Body of pancreas (tissue), 4 donors: ENCODE measurements around the gene ANKRD28. TPM values are rescaled to one million over a fixed set of nuclear protein-coding genes. Genes with fewer than 3 reads are reported as not detected.
A peak's percentile ranks its signal among the peaks of the same experiment; 100 is the strongest.
"Not testable (repeated sequence)": the region's sequence is repeated elsewhere in the genome, so short reads cannot be mapped to it uniquely, and the experiment has no call there.

Experiments used
- ATAC-seq: fragments of 150-250 bp; one replicate; pipeline ENCODE4 v1.9.1; 2016
- DNase-seq, 4 donors: peaks; one replicate each; pipeline ENCODE4 v3.0.0-alpha.2; 2019
- H3K27ac ChIP-seq, 4 donors: fragments of 200-600 bp; sonication (generic); 1 replicate in 3 of 4; 2 replicates in 1 of 4; pipeline versions ENCODE4 v1.5.1 to v1.6.1; 2016 to 2019; ENCODE audit warnings: mild to moderate bottlenecking in 1 of 4, mixed read lengths in 1 of 4, moderate library complexity in 1 of 4
- H3K27me3 ChIP-seq, 2 donors: fragments of 200-600 bp; sonication (generic); one replicate each; pipeline ENCODE4 v1.6.0; 2016; ENCODE audit warnings: mild to moderate bottlenecking in 1 of 2
- H3K36me3 ChIP-seq, 2 donors: fragments of 200-600 bp; sonication (generic); replicated peaks in 1 of 2; 2 replicates each; pipeline ENCODE4 v1.5.1; 2016; ENCODE audit warnings: low read depth in 2 of 2; ENCODE audit not compliant: insufficient read depth in 1 of 2
- H3K4me1 ChIP-seq: fragments of 200-600 bp; sonication (generic); one replicate; pipeline ENCODE4 v1.6.0; 2016
- H3K4me3 ChIP-seq, 2 donors: fragments of 200-600 bp; sonication (generic); 1 replicate in 1 of 2; 2 replicates in 1 of 2; pipeline ENCODE4 v1.5.1; 2016 to 2019
- H3K9me3 ChIP-seq, 3 donors: fragments of 200-600 bp; sonication (generic); 1 replicate in 2 of 3; 2 replicates in 1 of 3; pipeline ENCODE4 v1.5.1; 2016
- CTCF ChIP-seq, 7 experiments: fragments of 450-650 bp in 4 of 7; fragments of 200-600 bp in 3 of 7; sonication (generic) in 3 of 7; IDR thresholded peaks; one replicate each; pipeline ENCODE4 v1.5.1; 2016 to 2019; ENCODE audit warnings: antibody characterized with exemption in 7 of 7
- POLR2A ChIP-seq, 3 donors: fragments of 450-650 bp; IDR thresholded peaks; one replicate each; pipeline ENCODE4 v1.6.1; 2016; ENCODE audit warnings: antibody characterized with exemption in 3 of 3, mild to moderate bottlenecking in 2 of 3
- WGBS, 2 donors: methylation state at CpG; one replicate each; pipeline ENCODE4 v1.1.5; 2017; 5-methylcytosine and 5-hydroxymethylcytosine counted together
- intact Hi-C: fragments of 100-400 bp; cut with DNase I; formaldehyde crosslinking; loops from one replicate; pipeline ENCODE4 v1.15.1; 2023
- total RNA-seq, 2 donors: library from RNA; depleted of rRNA; stranded (reverse); fragments of >200 nt; gene quantifications; one replicate each; pipeline ENCODE4 v1.1.0, GENCODE V29; 2016

The ANKRD28 gene
- 10 to 100 TPM; 26.7 to 37.1 TPM for total RNA-seq

GRCh38 chr3:15797642-15798303, at the start of gene ANKRD28:
Gene ANKRD28, minus strand, starts transcription at chr3:15797979. Its CDS starts 1,458 bp downstream, at chr3:15796521.
- Histone ChIP-seq H3K9me3 (no peaks in the 10 kb centered on the region), H3K4me3 (no peak within 1 kb of the TSS), H3K27ac (peak within 1 kb of the TSS; percentile 0 to 84 (median 70)), H3K27me3 (no peaks in the 10 kb centered on the region), H3K36me3 (no peaks in the 10 kb centered on the region), H3K4me1 (peaks cover 63% of the 10 kb centered on the region)
- ATAC-seq: peak; percentile 71
- peak in 2 of 3 donors; percentile 17 to 21 for TF ChIP-seq POLR2A (IDR thresholded peaks at IDR 0.05)
- TF ChIP-seq CTCF (IDR thresholded peaks at IDR 0.05): peak in 3 of 7 experiments; percentile 15 to 34 (median 19)
- intact Hi-C loops: no loop called here
- 4 to 5% methylated on average over 6 of the region's 6 CpGs for WGBS, 2 donors
- peak in 1 of 4 donors; percentile 31 for DNase-seq

GRCh38 chr3:15847239-15847638, 49.5 kb upstream of the ANKRD28 start:
- Histone ChIP-seq H3K9me3 (no peaks in the 10 kb centered on the region), H3K4me3 (no peak overlapping the region), H3K27me3 (no peaks in the 10 kb centered on the region), H3K27ac (no peak overlapping the region), H3K36me3 (no peaks in the 10 kb centered on the region), H3K4me1 (peaks cover 20% of the 10 kb centered on the region)
- TF ChIP-seq POLR2A (IDR thresholded peaks at IDR 0.05) (no peak), CTCF (IDR thresholded peaks at IDR 0.05) (no peak)
- intact Hi-C loops: no loop called here
- no peak for ATAC-seq
- DNase-seq: no peak

GRCh38 chr3:15846606-15847005, 48.8 kb upstream of the ANKRD28 start:
- H3K27ac ChIP-seq: no peak overlapping the region
- H3K4me1 ChIP-seq: peaks cover 20% of the 10 kb centered on the region
- intact Hi-C loops: no loop called here
- H3K4me3 ChIP-seq: no peak overlapping the region
- no peaks in the 10 kb centered on the region for H3K36me3 ChIP-seq
- TF ChIP-seq POLR2A (IDR thresholded peaks at IDR 0.05): no peak
- TF ChIP-seq CTCF (IDR thresholded peaks at IDR 0.05): no peak
- H3K9me3 ChIP-seq: no peaks in the 10 kb centered on the region
- H3K27me3 ChIP-seq: no peaks in the 10 kb centered on the region
- DNase-seq (no peak), ATAC-seq (no peak)

- no peak for DNase-seq
- no peak for TF ChIP-seq CTCF (IDR thresholded peaks at IDR 0.05)
- no peak for TF ChIP-seq POLR2A (IDR thresholded peaks at IDR 0.05)
- peaks cover 20% of the 10 kb centered on the region for H3K4me1 ChIP-seq
- H3K27me3 ChIP-seq: no peaks in the 10 kb centered on the region
- intact Hi-C loops: no loop called here
- no peaks in the 10 kb centered on the region for H3K9me3 ChIP-seq
- no peaks in the 10 kb centered on the region for H3K36me3 ChIP-seq
- H3K4me3 ChIP-seq: no peak overlapping the region
- no peak overlapping the region for H3K27ac ChIP-seq
- 80 to 82% methylated on average over 3 of the region's 3 CpGs for WGBS, 2 donors
- no peak for ATAC-seq
These were observed 47.7 kb upstream of the ANKRD28 start for GRCh38 chr3:15845475-15845874.

GRCh38 chr3:15844889-15845288, 47.1 kb upstream of the ANKRD28 start:
- H3K4me1 ChIP-seq: peaks cover 20% of the 10 kb centered on the region
- H3K36me3 ChIP-seq: no peaks in the 10 kb centered on the region
- WGBS, 2 donors: 81 to 85% methylated on average over 3 of the region's 3 CpGs
- ATAC-seq (no peak), DNase-seq (no peak)
- TF ChIP-seq CTCF (IDR thresholded peaks at IDR 0.05) (no peak), POLR2A (IDR thresholded peaks at IDR 0.05) (no peak)
- no peaks in the 10 kb centered on the region for H3K27me3 ChIP-seq
- H3K27ac ChIP-seq: no peak overlapping the region
- no peaks in the 10 kb centered on the region for H3K9me3 ChIP-seq
- H3K4me3 ChIP-seq: no peak overlapping the region
- intact Hi-C loops: no loop called here

GRCh38 chr3:15841091-15841973, 43.6 kb upstream of the ANKRD28 start:
- ATAC-seq, H3K27ac ChIP-seq, H3K36me3 ChIP-seq, H3K4me1 ChIP-seq, H3K4me3 ChIP-seq, intact Hi-C loops, H3K9me3 ChIP-seq, DNase-seq, H3K27me3 ChIP-seq: not testable (repeated sequence)
- WGBS, 2 donors: 94 to 97% methylated on average over 4 of the region's 4 CpGs
